HTR-8/SVneo (cell line): ENCODE results near the gene LMF2.

ENCODE experiments used
- DNase-seq: peaks from one replicate; pipeline ENCODE4 v3.0.0; 2011; ENCODE audit warnings: low spot score, mixed read lengths; ENCODE audit not compliant: insufficient read length
- FAIRE-seq: peaks from 2 replicates; lab custom pipeline; 2011; peaks lifted over from hg19 to GRCh38; lab: Jason Lieb, UNC

Gene LMF2

DNA sequence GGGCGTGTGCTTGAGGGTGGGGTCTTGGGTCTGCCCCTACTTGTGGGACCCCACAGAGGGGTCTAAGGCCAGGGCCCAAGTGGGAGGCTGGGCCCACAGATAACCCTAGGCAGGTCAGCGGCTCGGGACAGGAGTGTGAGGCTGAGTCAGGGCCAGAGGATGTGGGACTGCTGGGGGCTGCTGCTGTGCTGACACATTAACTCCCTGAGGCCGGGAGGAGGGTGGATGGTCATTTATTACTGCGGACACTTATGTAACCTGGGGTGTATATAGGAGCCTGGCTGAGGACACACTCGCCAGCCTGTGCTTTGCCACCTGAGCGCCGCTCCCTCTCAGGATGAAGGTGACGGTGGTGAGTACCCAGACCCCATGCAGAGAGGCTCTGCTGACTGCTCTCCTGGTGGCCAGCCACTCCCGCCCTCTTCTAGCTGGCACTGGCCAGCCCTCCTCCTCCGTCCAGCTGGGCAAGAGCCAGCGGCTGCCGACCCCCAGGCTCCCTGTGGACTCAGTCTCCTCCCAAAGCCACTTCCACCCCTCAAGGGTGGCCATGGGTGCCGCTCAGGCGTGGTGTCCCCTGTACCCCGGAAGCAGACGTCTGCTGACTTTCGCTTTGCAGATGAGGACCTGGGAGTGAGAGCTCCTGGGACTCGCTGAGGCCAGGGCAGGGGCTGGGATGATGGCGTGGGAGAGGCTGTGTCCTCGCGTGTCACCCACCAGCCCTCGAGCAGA, 20.8 kb downstream of the LMF2 start, which contains the start of gene MIOX:
MIOX (plus strand) TSS at position 299 of the 729 bp plus-strand sequence; CDS start at position 338, 39 bp downstream.
- DNase-seq (no peak), FAIRE-seq (no peak)

DNA sequence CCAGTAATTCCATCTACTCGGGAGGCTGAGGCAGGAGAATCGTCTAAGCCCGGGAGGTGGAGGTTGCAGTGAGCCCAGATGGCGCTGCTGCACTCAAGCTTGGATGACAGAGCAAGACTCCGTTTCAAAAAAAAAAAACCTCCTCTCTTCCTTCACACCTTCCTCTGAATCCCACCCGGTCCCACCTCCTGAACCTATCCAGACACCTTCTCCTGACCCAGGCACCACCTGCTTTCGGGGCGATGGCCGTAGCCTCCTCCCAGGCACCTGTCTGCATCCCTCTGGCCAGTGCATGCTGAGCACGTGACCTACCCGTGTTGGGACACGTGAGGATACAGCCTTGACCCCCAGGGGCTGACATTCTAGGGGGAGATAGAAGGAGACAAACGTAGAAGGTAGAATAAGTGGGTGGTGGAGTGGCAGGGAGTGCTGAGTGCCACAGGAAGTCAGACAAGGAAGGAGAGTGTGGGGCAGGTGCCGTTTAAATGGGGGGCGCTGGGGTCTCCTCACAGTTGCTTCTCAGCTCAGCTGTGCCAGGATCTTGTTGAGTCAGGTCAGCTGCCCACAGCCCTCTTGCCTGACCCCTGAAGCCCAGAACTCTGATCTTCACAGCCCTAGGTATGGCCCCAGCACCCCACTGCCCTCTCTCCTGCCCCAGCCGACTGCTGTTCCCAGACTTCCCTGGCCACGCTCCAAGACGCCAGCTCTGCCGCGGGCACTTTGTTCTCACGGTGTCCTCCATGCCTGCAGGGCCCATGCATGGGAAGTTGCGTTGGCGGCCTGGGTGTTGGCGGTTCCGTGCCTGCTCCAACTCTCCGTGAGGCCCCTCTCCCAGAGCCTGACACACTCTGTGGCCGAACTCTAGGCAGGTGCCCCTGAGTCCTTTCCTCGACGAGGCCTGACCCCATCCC, 22.0 kb downstream of the LMF2 start:
- FAIRE-seq (no peak), DNase-seq (no peak)

- DNase-seq, result no peak
- FAIRE-seq, result no peak
Observed at GRCh38 chr22:50483977-50484853, 23.3 kb downstream of the LMF2 start.

- FAIRE-seq, result no peak
Observed at GRCh38 chr22:50483556-50483955, 23.9 kb downstream of the LMF2 start.

DNA sequence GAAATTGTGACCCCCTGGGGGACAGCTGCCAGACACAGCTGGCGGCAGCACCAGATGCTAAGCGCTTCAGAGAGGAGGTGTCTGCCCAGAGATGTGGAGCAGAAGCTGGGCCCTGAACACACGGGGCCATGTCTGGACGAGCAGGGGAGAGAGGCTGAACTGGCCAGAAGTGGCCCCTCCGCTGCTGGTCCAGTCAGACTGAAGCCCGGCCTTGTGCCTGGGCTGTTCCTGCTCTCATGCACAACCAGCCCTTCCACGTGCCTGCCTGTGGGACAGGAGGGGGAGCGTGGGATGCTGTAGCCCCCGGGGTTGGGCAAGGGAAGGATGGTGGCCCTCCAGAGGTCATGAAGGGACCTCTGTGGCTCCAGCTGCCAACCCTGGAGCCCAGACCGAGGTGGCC, 24.4 kb downstream of the LMF2 start:
- no peak for DNase-seq
- FAIRE-seq, result no peak

More at GRCh38 chr22:50483556-50483955, 23.9 kb downstream of the LMF2 start:
- no peak for DNase-seq

GRCh38 chr22:50482107-50483074, 25.1 kb downstream of the LMF2 start:
- FAIRE-seq, result no peak
- no peak for DNase-seq

GRCh38 chr22:50481440-50482106, 25.9 kb downstream of the LMF2 start, which contains the start of gene ADM2:
Gene ADM2 (plus strand): TSS chr22:50481543. CDS start chr22:50481848, 305 bp downstream.
- FAIRE-seq (no peak), DNase-seq (peak; percentile 53)

DNA sequence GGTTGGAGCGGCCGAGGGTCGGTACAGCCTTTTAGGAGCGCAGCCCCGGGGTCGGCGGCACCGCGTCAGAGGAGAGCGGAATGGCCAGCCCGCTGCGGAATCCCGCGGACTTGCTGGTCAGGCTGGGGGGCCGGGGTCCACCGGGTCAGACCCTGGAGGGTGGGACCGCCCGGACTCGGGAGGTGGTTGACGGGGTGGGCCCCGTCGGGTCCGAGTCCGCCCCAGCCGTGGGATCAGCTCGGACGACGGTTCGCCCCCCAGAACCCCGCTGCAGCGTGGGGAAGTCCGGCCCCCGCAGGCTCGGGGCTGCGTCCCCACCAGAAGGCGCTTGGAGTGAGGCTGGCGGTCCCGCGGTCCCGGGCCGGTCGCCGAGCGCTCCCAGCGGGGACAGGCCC, 26.5 kb downstream of the LMF2 start:
- FAIRE-seq (no peak), DNase-seq (no peak)

DNA sequence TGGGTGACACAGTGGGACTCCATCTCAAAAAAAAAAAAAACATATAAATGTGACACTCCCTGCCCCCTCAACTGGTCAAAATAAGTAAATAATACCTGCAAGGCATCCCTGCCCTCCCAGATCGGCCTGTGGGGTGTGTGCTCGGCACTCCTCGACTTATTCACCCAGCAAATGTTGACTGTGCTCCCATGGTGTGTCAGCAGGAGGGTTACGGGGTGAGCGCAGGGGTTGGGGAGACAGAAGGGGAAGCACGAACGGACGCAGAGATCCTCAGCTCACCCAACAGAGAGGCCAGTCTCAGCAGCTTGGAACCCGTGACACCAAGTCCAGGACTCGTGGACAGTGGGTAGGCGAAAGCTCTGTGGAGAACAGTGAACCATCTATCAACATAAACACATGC, 27.8 kb downstream of the LMF2 start:
- DNase-seq, result no peak

GRCh38 chr22:50477923-50478322, 29.6 kb downstream of the LMF2 start:
- FAIRE-seq (no peak), DNase-seq (no peak)

More for the DNA sequence above, 27.8 kb downstream of the LMF2 start:
- no peak for FAIRE-seq

GRCh38 chr22:50476868-50477267, 30.6 kb downstream of the LMF2 start:
- FAIRE-seq, result no peak
- DNase-seq, result no peak

- no peak for DNase-seq
- no peak for FAIRE-seq
Observed at GRCh38 chr22:50475652-50476002, 31.9 kb downstream of the LMF2 start.

DNA sequence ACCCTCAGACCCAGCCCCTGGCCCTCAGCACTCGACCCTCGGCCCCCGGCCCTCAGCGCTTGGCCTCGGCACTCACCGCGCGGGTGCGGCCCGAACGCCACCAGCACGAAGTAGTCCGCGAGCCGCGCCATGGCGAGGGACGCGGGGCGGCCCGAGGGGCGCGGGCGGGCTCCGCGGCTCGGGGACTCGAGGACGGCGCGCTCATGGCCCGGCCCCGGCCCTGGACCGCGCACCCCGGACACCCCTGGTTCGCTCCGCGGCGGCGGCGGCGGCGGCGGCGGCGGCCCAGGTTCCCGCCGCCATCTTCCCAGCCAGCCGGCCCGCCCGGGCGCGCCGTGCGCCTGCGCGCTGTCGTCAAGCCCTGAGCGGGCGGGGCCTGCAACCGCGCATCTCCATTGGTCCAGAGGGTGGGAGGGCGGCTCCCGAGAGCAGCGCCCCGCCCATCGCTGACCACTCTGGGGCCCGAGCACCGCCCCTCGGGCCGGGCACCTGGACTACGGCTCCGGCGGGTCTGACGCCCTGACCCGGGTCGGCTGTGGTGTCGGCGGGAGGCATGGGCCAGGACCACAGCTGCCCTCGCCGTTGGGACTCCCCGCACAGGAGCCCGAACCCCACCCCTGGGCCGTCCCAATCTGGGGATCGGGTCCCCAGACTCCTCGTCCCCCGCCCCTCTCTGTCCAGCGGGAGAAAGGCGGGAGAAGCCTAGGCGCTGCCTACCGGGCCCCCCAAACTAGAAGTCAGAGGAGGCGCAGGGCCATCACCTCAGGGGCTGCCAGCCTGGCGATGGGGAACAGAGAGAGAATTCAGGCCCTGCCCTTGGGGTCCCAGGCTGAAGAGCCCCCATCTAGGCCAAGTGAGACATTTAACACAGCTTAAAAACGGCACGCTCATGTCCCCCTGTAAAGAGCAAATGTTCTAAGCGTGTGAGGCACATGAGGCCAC, 32.5 kb downstream of the LMF2 start, which contains the start of gene SBF1:
SBF1 (minus strand) TSS at position 326 of the 942 bp plus-strand sequence; CDS start at position 131, 195 bp downstream.
- FAIRE-seq, result peak; percentile 85

DNA sequence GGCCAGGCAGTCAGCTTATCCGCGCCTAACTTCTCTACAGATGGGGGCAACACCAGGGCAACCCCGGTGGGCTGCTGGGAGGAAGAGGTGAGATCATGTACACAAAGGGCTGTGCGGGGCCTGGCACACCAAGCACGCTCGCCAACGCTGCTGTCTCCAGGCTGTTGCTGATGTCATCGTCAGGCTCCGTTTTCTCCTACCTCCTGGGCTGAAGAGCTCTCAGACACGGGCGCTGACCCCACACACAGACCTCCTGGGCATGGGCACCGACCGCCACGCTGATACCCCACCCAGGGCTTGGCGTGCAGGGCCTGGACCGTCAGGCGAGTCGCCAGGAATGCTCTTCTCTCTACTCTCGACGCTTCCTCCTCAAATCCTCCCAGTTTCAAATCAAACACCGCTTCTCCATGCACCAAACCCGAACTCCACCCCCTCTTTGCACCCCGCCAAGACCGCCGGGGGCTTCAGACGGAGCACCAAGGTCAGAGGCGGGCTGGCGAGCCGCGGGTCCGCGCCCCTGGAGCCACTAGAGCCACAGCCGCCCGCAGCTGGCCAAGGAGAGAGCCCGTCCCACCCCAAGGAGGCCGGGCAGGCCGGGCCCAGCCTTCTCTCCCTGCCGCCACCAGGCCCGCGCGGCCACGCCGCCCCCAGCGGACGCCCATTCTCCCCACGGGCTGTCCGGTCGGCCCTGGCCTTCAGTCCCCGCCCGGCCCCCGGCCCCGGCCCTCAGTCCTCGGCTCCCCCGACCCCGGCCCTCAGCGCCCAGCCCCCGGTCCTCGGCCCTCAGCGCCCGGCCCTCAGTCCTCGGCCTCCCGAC, 33.4 kb downstream of the LMF2 start:
- FAIRE-seq, result no peak
- DNase-seq, result no peak

More for the DNA sequence above, 32.5 kb downstream of the LMF2 start, which contains the start of gene SBF1:
- DNase-seq, result peak; percentile 95

- DNase-seq (no peak), FAIRE-seq (peak; percentile 16)
Observed at GRCh38 chr22:50473088-50473487, 34.4 kb downstream of the LMF2 start.

DNA sequence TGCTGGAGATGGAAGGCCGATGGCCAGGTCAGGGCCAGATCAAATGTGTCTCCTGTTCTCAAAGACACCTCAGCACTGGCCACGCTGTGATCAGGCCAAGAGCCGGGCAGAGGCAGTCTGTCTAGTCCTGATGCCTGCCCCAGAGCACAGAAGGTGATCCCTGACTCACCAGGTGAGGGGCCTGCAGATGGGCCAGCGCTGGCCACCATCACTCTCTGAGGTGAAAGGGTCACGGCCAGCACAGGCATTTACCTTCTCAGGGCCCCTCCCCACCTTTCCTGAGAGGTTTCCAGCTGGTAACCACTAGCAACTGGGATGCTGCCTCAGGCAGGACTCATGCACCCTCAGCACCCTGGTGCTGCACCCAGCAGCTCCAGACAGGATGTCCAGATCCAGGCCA, 35.5 kb downstream of the LMF2 start:
- DNase-seq (no peak), FAIRE-seq (no peak)
